Activated naive CD4-positive, alpha-beta T cell treated with anti-CD3 and anti-CD28 coated beads, Interleukin-2, amount 50 U/mL, for 24 hours (primary cell): ENCODE measurements around the gene MYOM1.
"Not testable (repeated sequence)": the region's sequence is repeated elsewhere in the genome, so short reads cannot be mapped to it uniquely, and the experiment has no call there.

ENCODE experiments used
- H3K27ac Mint-ChIP-seq: one replicate; pipeline ENCODE4 v1.8.0; 2021; ENCODE audit warnings: mild to moderate bottlenecking, mixed read lengths
- H3K27me3 Mint-ChIP-seq: one replicate; pipeline ENCODE4 v1.8.0; 2021; ENCODE audit warnings: mixed read lengths
- H3K36me3 Mint-ChIP-seq: one replicate; pipeline ENCODE4 v1.8.0; 2021; ENCODE audit warnings: mixed read lengths
- H3K4me1 Mint-ChIP-seq: one replicate; pipeline ENCODE4 v1.8.0; 2021; ENCODE audit warnings: mixed read lengths
- H3K4me3 Mint-ChIP-seq: one replicate; pipeline ENCODE4 v1.8.0; 2021; ENCODE audit warnings: mild to moderate bottlenecking, mixed read lengths
- H3K9me3 Mint-ChIP-seq: one replicate; pipeline ENCODE4 v1.8.0; 2021; ENCODE audit warnings: mixed read lengths

MYOM1 gene

GRCh38 chr18:3088449-3088848 is 131.3 kb downstream of the MYOM1 start:
- no peak overlapping the region for H3K4me3 Mint-ChIP-seq
- no peaks in the 10 kb centered on the region for H3K27me3 Mint-ChIP-seq
- H3K36me3 Mint-ChIP-seq: no peaks in the 10 kb centered on the region
- peaks cover 10% of the 10 kb centered on the region for H3K4me1 Mint-ChIP-seq
- no peaks in the 10 kb centered on the region for H3K9me3 Mint-ChIP-seq
- no peak overlapping the region for H3K27ac Mint-ChIP-seq

GRCh38 chr18:3086871-3087270 is 132.9 kb downstream of the MYOM1 start:
- Mint-ChIP-seq H3K4me3 (no peak overlapping the region), H3K9me3 (no peaks in the 10 kb centered on the region), H3K27ac (no peak overlapping the region), H3K4me1 (peaks cover 10% of the 10 kb centered on the region), H3K36me3 (no peaks in the 10 kb centered on the region), H3K27me3 (no peaks in the 10 kb centered on the region)

GRCh38 chr18:3085612-3086011 is 134.2 kb downstream of the MYOM1 start:
- Mint-ChIP-seq H3K4me3 (no peak overlapping the region), H3K27ac (no peak overlapping the region), H3K36me3 (no peaks in the 10 kb centered on the region), H3K4me1 (peaks cover 10% of the 10 kb centered on the region), H3K27me3 (no peaks in the 10 kb centered on the region), H3K9me3 (no peaks in the 10 kb centered on the region)

- Mint-ChIP-seq H3K36me3 (no peaks in the 10 kb centered on the region), H3K27me3 (no peaks in the 10 kb centered on the region), H3K4me3 (no peak overlapping the region), H3K9me3 (no peaks in the 10 kb centered on the region), H3K4me1 (peaks cover 10% of the 10 kb centered on the region), H3K27ac (no peak overlapping the region)
Observed at GRCh38 chr18:3084206-3084605, 135.6 kb downstream of the MYOM1 start.

- no peaks in the 10 kb centered on the region for H3K36me3 Mint-ChIP-seq
- H3K27me3 Mint-ChIP-seq: no peaks in the 10 kb centered on the region
- no peak overlapping the region for H3K4me3 Mint-ChIP-seq
- no peaks in the 10 kb centered on the region for H3K9me3 Mint-ChIP-seq
- no peak overlapping the region for H3K27ac Mint-ChIP-seq
- peaks cover 10% of the 10 kb centered on the region for H3K4me1 Mint-ChIP-seq
Observed at GRCh38 chr18:3083766-3084165, 136.0 kb downstream of the MYOM1 start.

- Mint-ChIP-seq H3K27ac (no peak overlapping the region), H3K27me3 (no peaks in the 10 kb centered on the region), H3K4me1 (no peaks in the 10 kb centered on the region), H3K9me3 (no peaks in the 10 kb centered on the region), H3K4me3 (no peak overlapping the region), H3K36me3 (no peaks in the 10 kb centered on the region)
Observed at GRCh38 chr18:3081584-3081991, 138.2 kb downstream of the MYOM1 start.

- H3K4me1 Mint-ChIP-seq: peaks cover 11% of the 10 kb centered on the region
- no peak overlapping the region for H3K4me3 Mint-ChIP-seq
- H3K27ac Mint-ChIP-seq: no peak overlapping the region
- no peaks in the 10 kb centered on the region for H3K36me3 Mint-ChIP-seq
- no peaks in the 10 kb centered on the region for H3K27me3 Mint-ChIP-seq
- no peaks in the 10 kb centered on the region for H3K9me3 Mint-ChIP-seq
Observed at GRCh38 chr18:3079653-3080052, 140.1 kb downstream of the MYOM1 start.

- no peak overlapping the region for H3K4me3 Mint-ChIP-seq
- H3K9me3 Mint-ChIP-seq: no peaks in the 10 kb centered on the region
- H3K4me1 Mint-ChIP-seq: peaks cover 15% of the 10 kb centered on the region
- H3K27ac Mint-ChIP-seq: peak overlapping the region; percentile 76
- no peaks in the 10 kb centered on the region for H3K36me3 Mint-ChIP-seq
- H3K27me3 Mint-ChIP-seq: no peaks in the 10 kb centered on the region
Observed at GRCh38 chr18:3075491-3075890, 144.3 kb downstream of the MYOM1 start.

- Mint-ChIP-seq H3K27ac (no peak overlapping the region), H3K9me3 (no peaks in the 10 kb centered on the region), H3K4me1 (peaks cover 29% of the 10 kb centered on the region), H3K36me3 (no peaks in the 10 kb centered on the region), H3K4me3 (no peak overlapping the region), H3K27me3 (no peaks in the 10 kb centered on the region)
Observed at GRCh38 chr18:3074087-3074486, 145.7 kb downstream of the MYOM1 start.

GRCh38 chr18:3073353-3073752 is 146.4 kb downstream of the MYOM1 start:
- H3K27ac Mint-ChIP-seq, H3K27me3 Mint-ChIP-seq, H3K4me3 Mint-ChIP-seq, H3K36me3 Mint-ChIP-seq, H3K9me3 Mint-ChIP-seq: not testable (repeated sequence)
- peaks cover 34% of the 10 kb centered on the region for H3K4me1 Mint-ChIP-seq

- peaks cover 50% of the 10 kb centered on the region for H3K4me1 Mint-ChIP-seq
- H3K27ac Mint-ChIP-seq: no peak overlapping the region
- no peak overlapping the region for H3K4me3 Mint-ChIP-seq
- H3K9me3 Mint-ChIP-seq: no peaks in the 10 kb centered on the region
- H3K36me3 Mint-ChIP-seq: peaks cover 2% of the 10 kb centered on the region
- H3K27me3 Mint-ChIP-seq: no peaks in the 10 kb centered on the region
Observed at GRCh38 chr18:3071676-3072075, 148.1 kb downstream of the MYOM1 start.

GRCh38 chr18:3069671-3070433 is 149.9 kb downstream of the MYOM1 start:
- peaks cover 43% of the 10 kb centered on the region for H3K4me1 Mint-ChIP-seq
- H3K27ac Mint-ChIP-seq: peak overlapping the region; percentile 63
- peaks cover 2% of the 10 kb centered on the region for H3K36me3 Mint-ChIP-seq
- no peak overlapping the region for H3K4me3 Mint-ChIP-seq
- no peaks in the 10 kb centered on the region for H3K9me3 Mint-ChIP-seq
- no peaks in the 10 kb centered on the region for H3K27me3 Mint-ChIP-seq

GRCh38 chr18:3067722-3068121 is 152.0 kb downstream of the MYOM1 start:
- H3K4me1 Mint-ChIP-seq: peaks cover 50% of the 10 kb centered on the region

GRCh38 chr18:3067165-3067661 is 152.6 kb downstream of the MYOM1 start:
- Mint-ChIP-seq H3K4me3 (peak overlapping the region; percentile 76), H3K27me3 (no peaks in the 10 kb centered on the region), H3K27ac (peak overlapping the region; percentile 60), H3K9me3 (no peaks in the 10 kb centered on the region), H3K4me1 (peaks cover 55% of the 10 kb centered on the region), H3K36me3 (peaks cover 2% of the 10 kb centered on the region)

More at GRCh38 chr18:3067722-3068121, 152.0 kb downstream of the MYOM1 start:
- H3K27me3 Mint-ChIP-seq: no peaks in the 10 kb centered on the region
- peak overlapping the region; percentile 76 for H3K4me3 Mint-ChIP-seq
- peak overlapping the region; percentile 60 for H3K27ac Mint-ChIP-seq
- H3K36me3 Mint-ChIP-seq: peaks cover 2% of the 10 kb centered on the region
- H3K9me3 Mint-ChIP-seq: no peaks in the 10 kb centered on the region

GRCh38 chr18:3066341-3067110 is 153.2 kb downstream of the MYOM1 start:
- H3K9me3 Mint-ChIP-seq: no peaks in the 10 kb centered on the region
- no peaks in the 10 kb centered on the region for H3K27me3 Mint-ChIP-seq
- peaks cover 2% of the 10 kb centered on the region for H3K36me3 Mint-ChIP-seq
- peak overlapping the region; percentile 46 for H3K27ac Mint-ChIP-seq
- peak overlapping the region; percentile 76 for H3K4me3 Mint-ChIP-seq
- H3K4me1 Mint-ChIP-seq: peaks cover 62% of the 10 kb centered on the region

- H3K4me3 Mint-ChIP-seq, H3K27me3 Mint-ChIP-seq, H3K36me3 Mint-ChIP-seq, H3K9me3 Mint-ChIP-seq, H3K27ac Mint-ChIP-seq: not testable (repeated sequence)
- peaks cover 67% of the 10 kb centered on the region for H3K4me1 Mint-ChIP-seq
Observed at GRCh38 chr18:3063766-3064165, 156.0 kb downstream of the MYOM1 start.
